HuH-7 (cell line): ENCODE results near the gene TUBAL3.

ENCODE experiments used
- DNase-seq: peaks from one replicate; pipeline ENCODE4 v3.0.0; 2011; ENCODE audit warnings: low spot score

Gene TUBAL3

GRCh38 chr10:5404208-5405041, at the start of gene TUBAL3:
TUBAL3 (minus strand) TSS chr10:5404828; CDS start chr10:5404792, 36 bp downstream.
- DNase-seq: no peak

GRCh38 chr10:5453749-5454489, 49.3 kb upstream of the TUBAL3 start:
- DNase-seq: no peak

DNA sequence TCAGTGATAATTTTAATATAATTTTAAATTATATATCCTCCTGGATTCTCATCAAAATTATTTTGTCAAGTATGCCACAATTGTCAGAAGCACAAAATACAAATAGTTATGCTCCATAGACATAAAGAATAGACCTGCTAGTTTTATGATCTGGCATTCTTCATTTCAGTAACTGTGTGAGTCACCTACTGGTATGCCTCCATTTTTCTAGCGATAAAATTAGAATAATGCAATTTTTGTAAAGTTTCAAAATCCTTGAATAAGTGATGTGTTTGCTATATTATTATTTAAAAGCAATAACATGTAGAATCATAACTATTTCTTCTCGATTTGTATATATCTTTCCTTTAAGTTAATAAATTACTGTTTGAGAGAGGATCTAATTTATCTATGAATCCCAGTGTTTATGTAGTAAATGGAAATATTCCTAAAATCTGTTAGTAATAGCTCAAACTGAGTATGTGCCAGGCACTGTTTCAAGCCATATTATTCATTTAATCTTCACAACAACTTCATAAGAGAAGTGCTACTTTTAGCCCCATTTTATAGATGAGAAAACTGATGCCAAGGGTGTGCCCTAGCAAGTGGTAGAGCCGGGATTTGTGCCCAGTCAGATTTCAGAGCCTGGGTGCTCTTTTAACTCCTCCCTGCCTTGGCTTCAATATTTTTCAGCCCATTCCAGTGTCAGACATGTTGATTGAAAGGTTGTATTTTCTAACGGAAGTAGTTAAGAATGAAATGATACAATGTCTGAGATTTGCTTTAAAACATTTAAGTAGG, 46.2 kb upstream of the TUBAL3 start:
- DNase-seq: no peak

- DNase-seq: no peak
These were observed 45.2 kb upstream of the TUBAL3 start for GRCh38 chr10:5449823-5450222.

DNA sequence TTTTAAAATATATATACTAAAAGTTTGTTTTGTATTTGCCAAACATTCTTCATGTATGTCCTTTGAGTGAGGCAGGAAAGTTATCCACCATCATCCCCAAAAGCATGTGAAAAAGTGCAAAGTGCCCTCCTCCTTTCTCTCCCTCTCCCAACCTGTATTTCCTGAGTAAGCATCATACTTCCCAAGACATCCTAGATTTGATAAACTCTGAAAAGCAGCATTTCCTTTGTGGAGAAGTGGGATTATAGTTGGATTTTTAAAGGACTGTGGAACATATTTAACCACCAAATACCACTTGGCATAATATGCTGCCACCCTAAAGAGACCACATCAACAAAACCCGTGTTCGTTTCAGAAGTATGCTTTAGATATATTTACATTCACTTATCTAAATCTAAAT, 44.6 kb upstream of the TUBAL3 start:
- DNase-seq: no peak

DNA sequence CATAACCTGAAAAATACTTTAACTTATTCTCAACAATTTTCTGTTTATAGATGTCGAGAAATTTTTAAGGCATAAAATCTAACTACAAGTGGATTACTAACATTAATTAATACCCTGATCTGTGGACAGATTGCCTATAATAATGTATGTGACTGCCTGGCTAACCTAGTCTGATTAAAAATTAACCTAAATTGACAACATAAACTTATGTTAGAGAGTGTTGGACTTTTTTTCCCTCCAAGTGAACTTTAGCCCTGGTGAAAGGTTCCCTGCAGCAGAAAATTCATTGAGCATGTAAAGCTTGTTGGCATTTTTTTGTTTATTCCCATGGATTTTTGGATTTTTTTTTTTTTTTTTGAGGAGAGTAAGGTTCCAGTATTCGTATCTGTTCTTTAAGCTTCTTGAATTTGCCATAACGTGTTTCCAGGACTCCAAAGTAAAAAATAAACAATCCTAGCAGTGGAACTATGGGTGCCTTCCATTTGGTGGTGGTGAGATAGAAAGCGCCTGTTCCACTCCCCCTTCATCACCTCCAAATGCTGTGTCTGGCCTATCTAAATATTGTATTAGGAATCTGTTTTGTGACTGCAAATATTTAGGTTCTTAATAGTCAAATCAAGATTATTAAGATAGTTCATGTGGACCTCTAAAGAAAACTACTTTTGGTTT, 43.8 kb upstream of the TUBAL3 start:
- DNase-seq: no peak

- DNase-seq: no peak
These were observed 43.0 kb upstream of the TUBAL3 start for GRCh38 chr10:5447611-5448071.

DNA sequence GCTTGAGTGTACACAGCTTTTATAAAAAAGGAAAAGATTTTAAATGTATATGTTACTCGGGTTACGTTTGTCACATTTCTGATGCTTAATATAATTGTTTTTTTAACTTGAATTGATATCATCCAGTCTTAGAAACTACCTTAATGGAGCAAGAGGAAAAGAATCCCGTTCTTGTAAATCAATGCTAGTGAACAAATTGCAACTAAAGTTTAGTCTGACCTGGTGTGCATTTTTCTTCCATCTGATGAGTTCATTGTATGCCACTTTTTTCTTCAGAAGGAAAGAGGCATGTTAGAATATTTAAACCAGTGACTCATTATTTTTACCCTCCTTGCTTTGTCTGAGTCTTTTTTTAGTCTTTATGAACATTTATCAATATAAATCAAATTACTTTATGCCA, 42.4 kb upstream of the TUBAL3 start:
- no peak for DNase-seq

- DNase-seq: peak; percentile 74
These were observed 41.8 kb upstream of the TUBAL3 start for GRCh38 chr10:5446390-5446926.

- DNase-seq: no peak
These were observed 40.4 kb upstream of the TUBAL3 start for GRCh38 chr10:5445006-5445405.

DNA sequence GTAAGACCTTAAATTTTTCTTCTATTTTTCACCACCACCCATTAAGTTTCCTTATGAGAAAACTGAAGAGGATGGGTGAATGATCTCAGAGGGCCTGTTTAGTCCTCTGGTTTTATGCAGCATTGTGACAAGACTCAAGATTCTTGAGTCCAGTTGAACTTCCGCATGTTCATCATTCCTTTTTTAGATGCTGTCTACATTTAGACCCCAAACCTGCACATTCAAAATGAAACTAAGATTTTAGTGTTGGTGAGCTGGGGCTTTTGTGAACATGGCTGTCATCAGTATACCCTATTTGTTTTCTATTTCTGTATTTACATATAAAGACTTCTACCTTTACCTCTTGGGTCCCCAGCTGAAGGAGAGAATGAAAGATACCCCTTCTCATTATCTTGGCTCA, 38.8 kb upstream of the TUBAL3 start:
- DNase-seq: no peak

- no peak for DNase-seq
These were observed 38.4 kb upstream of the TUBAL3 start for GRCh38 chr10:5442990-5443370.

DNA sequence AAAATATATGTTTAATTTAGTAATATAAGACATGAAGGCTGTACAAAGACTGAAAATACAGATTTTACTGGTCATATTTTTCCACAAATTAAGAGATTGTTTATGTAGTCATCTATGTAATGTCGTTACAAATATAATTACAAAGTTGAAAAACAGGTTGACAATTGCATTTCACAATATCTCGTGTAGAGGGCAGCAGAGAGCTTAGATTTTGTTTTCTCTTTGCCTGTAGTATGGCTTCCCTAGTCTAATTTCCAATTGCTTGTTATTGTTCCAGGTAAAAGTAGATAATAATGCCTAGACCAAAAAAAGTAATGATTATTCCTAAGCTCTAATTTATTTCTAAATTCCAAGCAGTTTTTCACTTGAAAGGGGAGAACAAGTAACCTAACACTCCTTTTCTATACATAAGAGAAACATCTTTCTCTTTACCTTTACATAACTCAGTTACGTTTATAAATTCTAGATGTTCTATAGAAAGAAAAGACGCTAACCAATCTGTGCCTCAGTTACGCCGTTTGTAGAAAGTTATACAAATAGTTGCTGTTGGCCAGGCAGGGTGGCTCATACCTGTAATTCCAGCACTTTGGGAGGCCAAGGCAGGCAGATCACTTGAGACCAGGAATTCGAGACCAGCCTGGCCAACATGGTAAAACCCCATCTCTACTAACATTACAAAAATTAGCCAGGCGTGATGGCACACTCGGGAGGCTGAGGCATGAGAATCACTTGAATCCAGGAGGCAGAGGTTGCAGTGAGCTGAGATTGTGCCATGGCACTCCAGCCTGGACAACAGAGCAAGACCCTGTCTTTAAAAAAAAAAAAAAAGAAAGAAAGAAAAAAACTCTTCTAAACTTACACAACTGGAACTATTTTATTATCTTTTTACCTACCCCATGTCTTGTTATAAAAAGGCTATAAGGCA, 37.7 kb upstream of the TUBAL3 start:
- DNase-seq: peak; percentile 34

- no peak for DNase-seq
These were observed 36.5 kb upstream of the TUBAL3 start for GRCh38 chr10:5441106-5441505.

- DNase-seq: no peak
These were observed 35.6 kb upstream of the TUBAL3 start for GRCh38 chr10:5440206-5440605.

DNA sequence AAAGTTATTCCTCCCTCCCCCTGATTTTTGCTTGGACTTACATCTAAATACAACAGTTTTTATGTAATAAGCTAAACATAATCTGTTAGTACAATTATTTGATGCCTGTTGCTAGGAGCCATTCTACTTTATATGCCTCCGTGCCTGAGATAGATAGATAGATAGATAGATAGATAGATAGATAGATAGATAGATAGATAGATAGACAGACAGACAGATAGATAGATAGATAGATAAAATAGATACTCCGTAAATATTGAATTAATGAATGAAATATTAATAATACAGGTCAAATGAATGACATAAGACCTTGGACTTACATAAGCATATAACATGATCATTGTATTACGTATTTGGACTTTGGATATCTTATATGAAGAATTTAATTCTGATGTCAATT, 30.7 kb upstream of the TUBAL3 start:
- no peak for DNase-seq

DNA sequence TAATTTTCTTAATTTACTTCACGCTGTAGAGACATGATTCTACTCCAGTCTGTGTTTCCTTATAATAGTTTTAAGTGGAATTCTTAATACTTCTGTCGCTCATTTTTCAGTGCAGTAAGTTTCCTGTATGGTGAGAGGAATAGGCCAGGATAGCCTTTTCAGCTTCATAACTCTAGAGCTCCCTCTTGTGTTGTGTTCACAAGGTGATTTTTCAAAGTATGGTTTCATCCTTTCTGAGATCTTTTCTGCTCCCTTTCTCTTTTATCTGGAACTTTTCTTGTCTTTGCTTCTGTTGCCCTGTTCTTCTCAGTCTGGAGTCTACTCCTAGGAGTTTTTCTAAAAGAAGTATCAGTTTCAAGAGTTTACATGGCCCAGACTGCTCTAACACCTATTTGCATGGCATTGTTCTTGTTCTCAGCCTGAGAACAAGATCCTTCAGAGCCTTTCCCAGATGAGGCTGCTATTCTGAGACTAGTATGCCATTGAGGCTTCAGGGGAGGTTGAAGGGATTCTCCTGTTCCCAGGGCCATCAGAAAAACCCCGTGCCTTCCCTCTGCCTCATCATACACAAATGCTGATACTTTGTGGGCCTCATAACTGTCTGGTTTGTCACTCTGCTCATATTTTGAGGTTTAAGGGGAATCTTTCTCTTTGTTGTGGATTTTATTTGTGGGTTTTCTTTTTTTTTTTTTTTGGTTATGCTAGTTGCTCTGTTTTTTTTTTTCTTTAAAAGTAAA, 29.6 kb upstream of the TUBAL3 start:
- DNase-seq: no peak

DNA sequence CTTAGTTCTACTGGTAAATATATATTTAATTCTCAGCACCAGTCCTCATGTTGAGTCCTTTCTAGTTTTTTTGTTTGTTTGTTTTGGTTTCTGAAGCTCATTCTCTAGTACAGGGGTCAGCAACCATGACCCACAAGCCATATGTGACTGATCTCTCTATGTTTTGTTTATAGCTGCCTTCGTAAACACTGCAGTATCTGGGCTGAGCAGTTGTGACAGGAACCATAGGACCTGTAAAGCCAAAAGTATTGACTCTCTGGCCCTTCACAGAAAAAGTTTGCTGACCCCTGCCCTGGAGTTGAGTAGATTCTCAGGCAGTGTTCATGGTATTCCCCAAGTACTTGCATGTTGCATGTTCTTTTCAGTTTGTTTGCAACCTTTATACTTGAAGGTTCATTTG, 28.6 kb upstream of the TUBAL3 start:
- DNase-seq: no peak

GRCh38 chr10:5428133-5428532, 23.5 kb upstream of the TUBAL3 start:
- DNase-seq: no peak

- DNase-seq: no peak
These were observed 20.1 kb upstream of the TUBAL3 start for GRCh38 chr10:5424751-5425150.
